ENCODE data around the gene MPC1. TPM values are rescaled to one million over a fixed set of nuclear protein-coding genes. Genes with fewer than 3 reads are reported as not detected.
"Not testable (repeated sequence)": the region's sequence is repeated elsewhere in the genome, so short reads cannot be mapped to it uniquely, and the experiment has no call there.

The MPC1 gene
- total and polyA plus RNA-seq, 2 donors from 2014 or later, result 74.1 to 313 TPM

DNA sequence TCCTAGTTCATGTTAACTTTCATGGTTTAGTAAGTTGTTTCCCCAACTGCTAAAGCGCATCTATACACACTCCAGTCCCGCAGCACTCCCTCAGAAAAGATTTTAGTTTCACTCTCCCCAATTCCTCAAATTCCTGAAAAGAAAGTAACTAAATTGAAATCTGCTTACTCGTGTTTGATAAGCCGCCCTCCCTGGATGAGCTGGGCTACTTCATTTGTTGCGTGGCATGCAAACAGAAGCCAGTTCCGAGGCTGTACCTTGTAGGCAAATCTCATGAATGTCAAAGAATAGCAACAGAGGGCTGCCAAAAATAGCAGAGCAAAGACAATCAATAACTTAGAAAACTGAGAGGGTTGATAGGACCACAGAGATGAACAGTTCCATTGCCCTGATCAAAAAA, 16.9 kb downstream of the MPC1 start:
- H3K9me3 ChIP-seq (ENCODE audit: control insufficient read depth in 2 of 3, insufficient read depth in 1 of 3, low read length in 3 of 3), result no peaks in the 10 kb centered on the region
- H3K36me3 ChIP-seq (ENCODE audit: control insufficient read depth in 2 of 3, insufficient read depth in 3 of 3, low read length in 3 of 3), result peaks cover 0 to 31% (median 10%) of the 10 kb centered on the region in 3 donors
- intact Hi-C loops (cut with DNase I), result no loop called here
- TF ChIP-seq, protein P1, sequence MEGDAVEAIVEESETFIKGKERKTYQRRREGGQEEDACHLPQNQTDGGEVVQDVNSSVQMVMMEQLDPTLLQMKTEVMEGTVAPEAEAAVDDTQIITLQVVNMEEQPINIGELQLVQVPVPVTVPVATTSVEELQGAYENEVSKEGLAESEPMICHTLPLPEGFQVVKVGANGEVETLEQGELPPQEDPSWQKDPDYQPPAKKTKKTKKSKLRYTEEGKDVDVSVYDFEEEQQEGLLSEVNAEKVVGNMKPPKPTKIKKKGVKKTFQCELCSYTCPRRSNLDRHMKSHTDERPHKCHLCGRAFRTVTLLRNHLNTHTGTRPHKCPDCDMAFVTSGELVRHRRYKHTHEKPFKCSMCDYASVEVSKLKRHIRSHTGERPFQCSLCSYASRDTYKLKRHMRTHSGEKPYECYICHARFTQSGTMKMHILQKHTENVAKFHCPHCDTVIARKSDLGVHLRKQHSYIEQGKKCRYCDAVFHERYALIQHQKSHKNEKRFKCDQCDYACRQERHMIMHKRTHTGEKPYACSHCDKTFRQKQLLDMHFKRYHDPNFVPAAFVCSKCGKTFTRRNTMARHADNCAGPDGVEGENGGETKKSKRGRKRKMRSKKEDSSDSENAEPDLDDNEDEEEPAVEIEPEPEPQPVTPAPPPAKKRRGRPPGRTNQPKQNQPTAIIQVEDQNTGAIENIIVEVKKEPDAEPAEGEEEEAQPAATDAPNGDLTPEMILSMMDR (IDR thresholded peaks at IDR 0.05; ENCODE audit: borderline replicate concordance, extremely low read depth, insufficient read depth), result no peak
- no peak overlapping the region for H3K27ac ChIP-seq (ENCODE audit: low read depth in 2 of 2, low read length in 2 of 2)
- no peak overlapping the region for H3K9ac ChIP-seq (ENCODE audit: low read length in 3 of 3)
- DNase-seq (no peak), FAIRE-seq (no peak)
- H3K27me3 ChIP-seq (ENCODE audit: control insufficient read depth, insufficient read depth, low read length), result no peaks in the 10 kb centered on the region
- H3K4me1 ChIP-seq (ENCODE audit: control insufficient read depth in 2 of 3, insufficient read depth in 2 of 3, low read depth in 1 of 3, low read length in 3 of 3), result no peaks in the 10 kb centered on the region
- H3K4me3 ChIP-seq (ENCODE audit: low read length in 3 of 3), result no peak overlapping the region

DNA sequence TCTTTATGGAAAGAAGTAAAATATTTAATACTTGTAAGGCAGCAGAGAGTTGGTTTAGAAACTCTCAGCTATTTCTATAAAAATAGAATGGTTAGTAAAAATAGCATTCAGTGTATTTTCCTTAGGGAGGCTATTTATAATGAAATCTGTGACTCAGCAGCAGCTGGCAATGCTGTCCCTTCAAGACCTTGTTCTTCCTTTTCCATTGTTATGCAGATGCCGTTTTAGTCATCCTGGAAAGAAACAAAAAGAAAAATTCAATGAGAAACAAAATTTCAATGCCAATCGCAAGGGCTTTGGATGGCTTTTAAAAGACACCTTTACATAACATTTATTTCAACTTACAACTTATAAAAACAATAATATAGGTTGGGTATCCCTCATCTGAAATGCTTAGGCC, 17.5 kb downstream of the MPC1 start:
- Histone ChIP-seq H3K9me3 (ENCODE audit: control insufficient read depth in 2 of 3, insufficient read depth in 1 of 3, low read length in 3 of 3) (no peaks in the 10 kb centered on the region), H3K4me1 (ENCODE audit: control insufficient read depth in 2 of 3, insufficient read depth in 2 of 3, low read depth in 1 of 3, low read length in 3 of 3) (no peaks in the 10 kb centered on the region), H3K36me3 (ENCODE audit: control insufficient read depth in 2 of 3, insufficient read depth in 3 of 3, low read length in 3 of 3) (peaks cover 0 to 31% (median 10%) of the 10 kb centered on the region in 3 donors), H3K9ac (ENCODE audit: low read length in 3 of 3) (no peak overlapping the region), H3K27ac (ENCODE audit: low read depth in 2 of 2, low read length in 2 of 2) (no peak overlapping the region), H3K27me3 (ENCODE audit: control insufficient read depth, insufficient read depth, low read length) (no peaks in the 10 kb centered on the region), H3K4me3 (ENCODE audit: low read length in 3 of 3) (no peak overlapping the region)
- intact Hi-C loops (cut with DNase I), result no loop called here
- FAIRE-seq, result no peak
- no peak for DNase-seq
- TF ChIP-seq, protein P1 (IDR thresholded peaks at IDR 0.05; ENCODE audit: borderline replicate concordance, extremely low read depth, insufficient read depth), result no peak

DNA sequence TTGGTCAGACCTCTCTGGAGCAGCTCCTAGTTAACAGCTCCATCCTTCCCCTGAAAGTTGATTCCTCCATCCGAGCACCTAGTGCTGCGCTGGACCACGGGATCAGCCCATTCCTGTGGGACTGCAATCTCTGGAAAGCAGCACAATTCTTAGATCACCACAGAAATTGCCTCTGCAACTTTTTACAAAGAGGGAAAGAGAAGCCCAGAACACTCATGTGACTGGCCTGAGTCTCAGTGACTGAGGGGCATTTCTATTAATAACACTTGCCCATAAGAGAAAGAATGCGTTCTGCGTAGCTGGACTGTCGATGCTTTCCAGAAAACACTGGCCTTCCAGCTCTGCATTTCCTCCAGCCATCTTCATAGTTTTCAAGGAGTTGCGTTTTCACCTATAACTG, 18.3 kb downstream of the MPC1 start:
- Histone ChIP-seq H3K36me3 (ENCODE audit: control insufficient read depth in 2 of 3, insufficient read depth in 3 of 3, low read length in 3 of 3) (peaks cover 0 to 31% (median 10%) of the 10 kb centered on the region in 3 donors), H3K9me3 (ENCODE audit: control insufficient read depth in 2 of 3, insufficient read depth in 1 of 3, low read length in 3 of 3) (no peaks in the 10 kb centered on the region), H3K4me1 (ENCODE audit: control insufficient read depth in 2 of 3, insufficient read depth in 2 of 3, low read depth in 1 of 3, low read length in 3 of 3) (no peaks in the 10 kb centered on the region), H3K27me3 (ENCODE audit: control insufficient read depth, insufficient read depth, low read length) (no peaks in the 10 kb centered on the region), H3K9ac (ENCODE audit: low read length in 3 of 3) (no peak overlapping the region), H3K4me3 (ENCODE audit: low read length in 3 of 3) (no peak overlapping the region), H3K27ac (ENCODE audit: low read depth in 2 of 2, low read length in 2 of 2) (no peak overlapping the region)
- FAIRE-seq (no peak), DNase-seq (no peak)
- TF ChIP-seq, protein P1 (IDR thresholded peaks at IDR 0.05; ENCODE audit: borderline replicate concordance, extremely low read depth, insufficient read depth), result no peak
- intact Hi-C loops (cut with DNase I), result no loop called here

DNA sequence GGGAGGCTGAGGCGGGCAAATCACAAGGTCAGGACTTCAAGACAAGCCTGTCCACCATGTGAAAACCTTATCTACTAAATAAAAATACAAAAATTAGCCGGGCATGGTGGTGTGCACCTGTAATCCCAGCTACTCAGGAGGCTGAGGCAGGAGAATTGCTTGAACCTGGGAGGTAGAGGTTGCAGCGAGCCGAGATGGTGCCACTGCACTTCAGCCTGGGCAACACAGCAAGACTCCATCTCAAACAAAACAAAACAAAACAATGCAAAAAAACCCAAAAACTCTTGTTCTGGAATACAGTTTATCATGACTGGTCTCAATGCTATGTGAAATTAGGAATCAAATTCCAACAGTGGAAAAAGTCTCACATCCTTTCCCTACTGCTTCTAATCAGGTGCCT, 20.3 kb downstream of the MPC1 start:
- H3K27ac ChIP-seq (ENCODE audit: low read depth in 2 of 2, low read length in 2 of 2); H3K27me3 ChIP-seq (ENCODE audit: control insufficient read depth, insufficient read depth, low read length); DNase-seq; intact Hi-C loops (cut with DNase I); H3K9me3 ChIP-seq (ENCODE audit: control insufficient read depth in 2 of 3, insufficient read depth in 1 of 3, low read length in 3 of 3); H3K4me1 ChIP-seq (ENCODE audit: control insufficient read depth in 2 of 3, insufficient read depth in 2 of 3, low read depth in 1 of 3, low read length in 3 of 3); H3K9ac ChIP-seq (ENCODE audit: low read length in 3 of 3); H3K4me3 ChIP-seq (ENCODE audit: low read length in 3 of 3); FAIRE-seq: not testable (repeated sequence)
- peaks cover 0 to 31% (median 10%) of the 10 kb centered on the region in 3 donors for H3K36me3 ChIP-seq (ENCODE audit: control insufficient read depth in 2 of 3, insufficient read depth in 3 of 3, low read length in 3 of 3)

Data from kidney (tissue), 14 donors.